Activated CD4-positive, alpha-beta T cell treated with anti-CD3 and anti-CD28 coated beads for 4 hours (primary cell): ENCODE results near the gene FAM222B.

Source experiments
- DNase-seq, 2 donors: peaks; one replicate each; pipeline ENCODE4 v3.0.0-alpha.2; 2020

The FAM222B gene

DNA sequence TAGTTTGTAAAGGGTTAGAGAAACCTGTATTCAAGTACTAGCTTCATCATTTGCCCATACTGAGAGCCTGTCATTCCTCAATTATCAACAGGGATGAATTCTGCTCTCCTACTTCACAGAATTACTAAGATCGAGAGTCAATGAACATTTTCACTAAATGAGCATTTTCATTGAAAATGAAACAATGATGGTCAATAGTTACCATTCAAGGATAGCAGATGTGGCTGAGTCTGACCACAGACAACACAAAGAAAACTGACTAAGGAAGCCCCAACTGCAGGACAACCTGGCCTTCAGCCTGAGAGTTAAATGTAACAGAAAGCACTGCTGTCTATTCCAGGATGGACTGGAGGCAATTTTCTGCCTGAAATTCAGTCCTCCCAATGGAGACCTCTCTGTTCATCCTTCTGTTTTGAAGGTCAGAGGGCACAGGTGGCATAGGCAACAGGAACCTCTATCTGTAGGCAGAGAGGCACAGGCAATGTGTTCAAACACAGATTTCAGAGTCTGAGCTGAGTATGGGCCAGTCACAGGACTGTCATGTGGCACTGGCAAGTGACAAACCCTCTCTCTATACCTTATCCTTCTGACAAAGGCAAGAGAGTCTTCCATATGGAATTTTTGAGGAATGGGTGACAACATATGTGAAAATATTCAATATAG lies 79.3 kb downstream of the FAM222B start:
- no peak for DNase-seq

DNA sequence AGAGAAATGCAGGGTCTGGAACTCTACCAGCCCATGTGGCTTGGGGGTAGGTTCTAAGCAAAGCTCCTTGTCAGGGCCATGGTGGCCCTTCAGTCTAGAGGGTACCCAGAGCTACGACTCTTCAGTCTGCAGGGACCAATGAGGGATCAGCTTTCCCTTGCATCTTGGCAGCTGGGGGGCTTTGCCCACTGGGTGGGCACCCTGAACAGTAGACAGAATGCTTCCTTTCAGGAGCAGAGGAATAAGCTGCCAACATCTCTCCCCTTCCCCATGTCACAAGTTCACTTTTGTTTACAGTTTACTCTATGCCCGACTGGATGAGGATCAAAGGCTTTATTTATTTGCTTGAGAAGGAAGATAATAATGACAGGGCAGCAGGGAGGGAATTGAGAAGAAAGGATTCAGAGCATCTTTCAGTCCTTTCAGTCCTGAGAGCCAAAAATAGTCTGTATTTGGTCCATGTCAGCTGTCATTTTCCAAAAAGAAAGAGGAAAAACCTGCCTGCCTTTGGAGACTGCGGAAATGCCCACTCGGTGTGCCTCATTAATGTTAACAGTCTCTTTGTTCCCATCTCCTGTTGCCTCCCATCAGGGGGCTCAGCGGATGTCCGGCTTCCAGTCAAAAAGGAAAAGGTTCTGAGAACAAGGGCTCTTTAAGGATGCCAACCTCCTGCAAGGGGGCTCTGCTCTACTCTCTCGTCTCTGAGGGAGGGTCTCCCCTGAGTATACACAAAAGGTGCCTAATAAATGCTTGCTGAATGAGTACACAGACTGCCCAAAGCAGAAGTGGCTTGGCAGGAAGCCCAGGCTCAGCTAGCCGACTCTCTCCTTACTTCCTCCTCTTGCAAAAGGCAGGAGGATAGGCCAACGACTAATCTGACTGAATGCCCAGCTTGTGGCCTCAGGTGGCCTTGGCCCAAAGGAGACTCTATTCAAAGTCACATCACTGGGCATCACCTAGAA lies 81.7 kb downstream of the FAM222B start:
- DNase-seq = no peak

DNA sequence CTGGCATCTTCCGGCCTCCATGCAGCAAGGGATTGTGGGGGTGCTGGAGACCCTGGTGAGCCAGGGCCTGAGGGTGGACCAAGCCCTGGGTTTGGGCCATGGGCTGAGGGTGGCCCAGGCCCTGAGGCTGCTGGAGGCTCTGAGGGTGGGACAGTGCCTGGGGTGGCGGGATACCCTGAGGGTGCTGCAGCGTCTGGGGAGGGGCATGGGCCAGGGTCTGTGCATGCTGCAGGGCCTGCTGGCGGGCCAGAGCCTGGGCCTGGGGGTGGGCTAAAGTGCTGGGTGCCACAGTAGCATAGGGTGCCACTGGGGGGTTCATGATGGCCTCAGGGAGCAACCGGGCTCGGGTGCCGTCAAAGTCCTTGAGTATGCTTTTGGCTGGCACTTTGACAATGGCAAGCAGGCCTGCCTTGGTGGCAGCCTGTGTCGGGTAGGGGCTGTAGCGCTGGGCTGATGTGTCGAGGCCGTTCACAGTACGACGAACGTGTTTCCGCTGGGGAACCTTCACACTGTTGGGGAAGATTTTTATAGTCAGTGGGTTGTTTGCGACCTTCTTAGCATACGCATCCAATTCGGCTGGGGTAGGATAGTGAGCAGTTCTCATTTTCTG lies 83.2 kb downstream of the FAM222B start:
- no peak for DNase-seq

DNA sequence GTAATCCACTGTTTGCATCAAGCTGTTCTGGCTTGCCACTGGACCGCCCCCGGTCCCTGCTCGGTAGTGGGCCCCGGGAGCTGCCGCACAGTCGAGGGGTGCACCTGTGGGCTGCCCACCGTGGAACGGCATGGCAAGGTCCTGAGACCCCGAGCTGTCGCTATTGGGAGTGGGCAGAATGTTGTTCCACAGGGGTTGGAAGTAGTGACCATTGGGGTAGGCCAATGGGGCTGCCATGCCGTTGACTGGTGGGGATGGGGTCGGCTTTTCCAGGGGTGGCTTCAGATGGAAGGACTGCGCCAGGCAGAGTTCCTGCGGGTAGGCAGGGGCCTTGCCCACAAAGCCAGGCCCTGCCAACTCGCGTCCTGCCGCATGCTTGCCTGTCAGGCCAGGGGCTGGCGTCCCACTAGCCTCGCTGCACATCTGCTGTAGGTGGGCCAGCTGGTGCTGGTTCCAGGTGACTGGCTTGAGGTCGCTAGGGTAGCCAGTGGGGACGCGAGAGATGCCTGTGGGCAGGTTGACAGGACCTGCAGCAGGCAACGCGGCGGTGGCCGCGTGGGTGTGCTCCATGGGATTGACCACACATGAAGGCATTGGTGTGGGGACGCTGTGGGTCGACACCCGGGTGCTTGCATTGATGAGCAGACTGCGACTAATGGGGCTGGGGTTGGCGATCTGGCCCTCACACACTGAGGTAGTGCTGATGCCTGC lies 84.0 kb downstream of the FAM222B start:
- no peak for DNase-seq

DNA sequence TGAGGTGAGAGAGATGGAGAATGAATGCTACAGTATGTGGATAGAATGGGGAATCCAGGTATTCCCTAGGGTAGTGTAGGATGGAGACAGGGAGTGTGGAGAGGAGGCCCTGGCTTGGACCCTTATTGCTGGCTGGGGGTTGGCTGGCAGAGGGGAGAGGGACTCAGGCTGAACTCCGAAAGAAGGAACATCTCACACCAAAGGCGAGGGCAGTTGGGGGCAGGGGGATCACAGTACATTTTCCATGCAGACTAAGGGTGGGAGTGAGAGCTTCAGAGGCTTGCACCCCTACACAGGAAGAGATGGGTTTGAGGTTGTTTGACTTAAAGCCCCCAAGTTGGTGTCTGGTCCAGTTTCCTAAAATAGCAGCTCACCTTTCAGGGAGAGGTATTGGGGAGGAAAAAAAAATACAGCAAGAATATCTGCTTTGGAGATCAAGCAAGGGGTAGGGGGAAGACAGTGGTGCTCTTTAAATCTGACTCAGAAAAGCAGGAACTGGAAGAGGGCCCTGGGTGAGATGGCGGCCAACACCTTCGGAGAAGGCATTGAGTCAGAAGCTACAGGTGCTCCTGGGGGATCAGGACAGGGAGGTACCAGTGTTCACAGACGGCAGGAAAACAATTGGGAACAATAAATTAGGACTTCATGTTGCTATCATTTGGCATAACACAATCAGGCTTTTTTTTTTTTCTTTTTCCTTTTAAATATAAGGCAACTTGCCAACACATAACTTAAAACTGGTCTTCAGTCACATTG lies 86.4 kb downstream of the FAM222B start:
- no peak for DNase-seq

DNA sequence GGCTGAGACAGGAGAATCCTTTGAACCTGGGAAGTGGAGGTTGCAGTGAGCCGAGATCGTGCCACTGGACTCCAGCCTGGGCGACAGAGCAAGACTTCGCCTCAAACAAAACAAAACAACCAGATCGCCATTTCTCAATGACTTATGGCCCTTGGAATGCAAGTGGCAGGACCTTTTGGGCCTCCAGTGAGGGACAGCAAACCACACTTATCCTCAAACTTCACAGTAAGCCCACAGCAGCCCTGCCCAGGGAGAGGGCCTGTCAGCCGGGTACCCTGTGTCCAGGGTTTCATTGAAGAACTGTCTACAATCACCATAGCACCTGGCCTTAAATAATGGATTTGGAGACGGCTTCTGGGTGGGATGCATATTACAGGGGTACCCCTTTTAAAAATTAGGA lies 87.1 kb downstream of the FAM222B start:
- no peak for DNase-seq

DNA sequence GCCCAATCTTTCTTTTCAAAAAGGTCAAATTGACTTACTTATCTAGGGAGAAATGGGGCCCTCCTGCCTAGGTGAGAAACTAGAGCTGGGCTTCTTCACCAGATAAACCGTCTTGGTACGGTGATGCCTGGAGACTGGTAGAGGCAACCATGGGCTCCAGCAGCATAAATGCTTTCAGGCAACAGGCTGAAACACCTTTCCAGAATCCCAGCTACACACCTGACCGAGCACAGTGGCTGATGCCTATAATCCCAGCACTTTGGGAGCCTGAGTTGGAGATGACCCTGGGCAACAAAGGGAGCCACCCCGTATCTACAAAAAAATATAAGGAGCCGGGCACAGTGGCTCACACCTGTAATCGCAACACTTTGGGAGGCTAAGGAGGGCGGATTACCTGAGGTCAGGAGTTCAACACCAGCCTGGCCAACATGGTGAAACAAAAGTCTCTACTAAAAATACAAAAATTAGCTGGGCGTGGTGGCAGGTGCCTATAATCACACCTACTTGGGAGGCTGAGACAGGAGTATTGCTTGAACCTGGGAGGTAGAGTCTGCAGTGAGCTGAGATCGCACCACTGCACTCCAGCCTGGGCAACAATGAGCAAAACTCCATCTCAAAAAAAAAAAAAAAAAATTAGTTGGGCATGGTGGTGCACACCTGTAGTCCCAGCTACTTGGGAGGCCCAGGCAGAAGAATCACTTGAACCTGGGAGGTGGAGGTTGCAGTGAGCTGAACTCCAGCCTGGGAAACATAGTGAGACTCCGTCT lies 90.8 kb downstream of the FAM222B start:
- no peak for DNase-seq

DNA sequence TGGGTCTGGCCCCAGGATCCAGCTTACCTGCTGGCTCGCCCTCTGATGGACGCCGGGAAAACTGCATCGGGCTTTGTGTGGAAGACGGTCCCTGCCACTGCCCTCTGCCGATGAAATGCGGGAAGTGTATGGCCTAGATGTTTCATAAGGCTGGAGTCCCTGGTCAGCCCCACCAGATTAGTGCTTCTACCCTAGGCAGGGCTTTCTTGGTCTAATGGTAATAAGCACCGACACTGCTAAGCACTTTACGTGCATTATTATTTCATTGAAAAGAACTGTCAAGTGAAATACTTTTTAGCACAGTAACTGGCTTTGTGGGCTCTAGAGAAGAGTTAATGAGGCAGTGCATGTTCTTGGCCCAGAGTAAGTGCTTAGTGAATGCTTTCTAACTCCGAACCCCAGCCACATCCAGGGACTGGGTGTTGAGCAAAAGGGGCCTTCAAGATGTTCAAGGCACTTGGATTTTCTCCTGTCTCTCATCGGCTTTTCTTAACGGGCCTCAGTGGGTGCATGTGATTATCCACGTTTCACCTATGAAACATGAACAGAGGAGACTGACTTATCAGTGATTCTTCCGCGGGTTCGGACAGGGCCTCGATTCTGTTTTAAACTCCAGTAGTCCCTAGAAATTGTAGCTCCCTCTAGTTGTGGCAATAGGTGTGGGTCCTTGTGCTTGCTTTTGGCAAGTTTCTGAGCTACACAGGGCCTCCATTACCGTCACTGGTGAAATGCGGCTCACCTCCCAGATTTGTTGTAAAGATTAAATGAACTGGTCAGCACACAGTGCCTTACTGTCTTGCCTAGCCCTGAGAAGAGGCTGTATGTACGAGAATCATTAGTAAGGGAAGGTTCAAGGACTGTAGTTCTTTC lies 92.2 kb downstream of the FAM222B start:
- peak; percentile 84 to 89 for DNase-seq

DNA sequence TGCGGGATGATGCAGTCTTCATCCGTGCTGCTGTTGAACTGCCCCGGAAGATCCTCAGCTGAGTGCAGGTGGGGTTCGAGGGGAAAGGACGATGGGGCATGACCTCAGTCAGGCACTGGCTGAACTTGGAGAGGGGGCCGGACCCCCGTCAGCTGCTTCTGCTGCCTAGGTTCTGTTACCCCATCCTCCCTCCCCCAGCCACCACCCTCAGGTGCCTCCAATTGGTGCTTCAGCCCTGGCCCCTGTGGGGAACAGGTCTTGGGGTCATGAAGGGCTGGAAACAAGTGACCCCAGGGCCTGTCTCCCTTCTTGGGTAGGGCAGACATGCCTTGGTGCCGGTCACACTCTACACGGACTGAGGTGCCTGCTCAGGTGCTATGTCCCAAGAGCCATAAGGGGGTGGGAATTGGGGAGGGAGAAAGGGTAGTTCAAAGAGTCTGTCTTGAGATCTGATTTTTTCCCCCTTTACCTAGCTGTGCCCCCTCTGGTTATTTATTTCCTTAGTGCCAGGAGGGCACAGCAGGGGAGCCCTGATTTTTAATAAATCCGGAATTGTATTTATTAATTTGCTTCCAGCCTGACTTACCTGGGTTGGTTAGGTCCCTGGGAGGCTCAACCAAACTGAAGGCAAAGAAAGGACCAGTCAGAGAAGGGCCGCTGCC lies 92.9 kb downstream of the FAM222B start:
- no peak for DNase-seq

DNA sequence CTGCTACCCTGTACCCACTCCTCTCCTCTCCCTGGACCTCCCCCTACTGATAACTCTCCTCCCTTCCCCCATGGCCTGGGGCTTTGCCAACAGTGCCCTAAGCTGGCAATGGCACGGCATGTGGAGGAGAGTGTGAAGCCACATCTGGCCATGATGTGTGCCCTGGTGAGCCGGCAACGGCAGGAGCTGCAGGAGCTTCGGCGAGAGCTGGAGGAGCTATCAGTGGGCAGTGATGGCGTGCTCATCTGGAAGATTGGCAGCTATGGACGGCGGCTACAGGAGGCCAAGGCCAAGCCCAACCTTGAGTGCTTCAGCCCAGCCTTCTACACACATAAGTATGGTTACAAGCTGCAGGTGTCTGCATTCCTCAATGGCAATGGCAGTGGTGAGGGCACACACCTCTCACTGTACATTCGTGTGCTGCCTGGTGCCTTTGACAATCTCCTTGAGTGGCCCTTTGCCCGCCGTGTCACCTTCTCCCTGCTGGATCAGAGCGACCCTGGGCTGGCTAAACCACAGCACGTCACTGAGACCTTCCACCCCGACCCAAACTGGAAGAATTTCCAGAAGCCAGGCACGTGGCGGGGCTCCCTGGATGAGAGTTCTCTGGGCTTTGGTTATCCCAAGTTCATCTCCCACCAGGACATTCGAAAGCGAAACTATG lies 93.6 kb downstream of the FAM222B start:
- no peak for DNase-seq

DNA sequence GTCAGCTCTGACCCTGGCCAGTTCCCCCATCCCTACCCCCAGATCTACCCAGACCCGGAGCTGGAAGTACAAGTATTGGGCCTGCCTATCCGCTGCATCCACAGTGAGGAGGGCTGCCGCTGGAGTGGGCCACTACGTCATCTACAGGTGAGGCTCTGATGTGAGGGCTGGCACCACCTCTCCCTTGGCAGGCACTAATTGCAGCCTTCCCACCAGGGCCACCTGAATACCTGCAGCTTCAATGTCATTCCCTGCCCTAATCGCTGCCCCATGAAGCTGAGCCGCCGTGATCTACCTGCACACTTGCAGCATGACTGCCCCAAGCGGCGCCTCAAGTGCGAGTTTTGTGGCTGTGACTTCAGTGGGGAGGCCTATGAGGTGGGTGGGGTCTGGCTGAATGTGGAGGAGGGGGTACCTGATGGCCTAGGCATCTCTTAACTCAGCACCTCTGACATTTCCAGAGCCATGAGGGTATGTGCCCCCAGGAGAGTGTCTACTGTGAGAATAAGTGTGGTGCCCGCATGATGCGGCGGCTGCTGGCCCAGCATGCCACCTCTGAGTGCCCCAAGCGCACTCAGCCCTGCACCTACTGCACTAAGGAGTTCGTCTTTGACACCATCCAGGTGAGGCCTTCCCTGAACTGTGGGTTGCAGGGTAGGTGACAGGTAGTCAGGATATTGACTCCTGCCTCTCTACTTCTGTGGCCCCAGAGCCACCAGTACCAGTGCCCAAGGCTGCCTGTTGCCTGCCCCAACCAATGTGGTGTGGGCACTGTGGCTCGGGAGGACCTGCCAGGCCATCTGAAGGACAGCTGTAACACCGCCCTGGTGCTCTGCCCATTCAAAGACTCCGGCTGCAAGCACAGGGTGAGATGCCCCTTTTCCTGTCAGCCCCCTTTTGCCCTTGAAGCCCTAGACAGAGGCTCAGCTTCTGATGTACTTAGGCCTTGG lies 94.5 kb downstream of the FAM222B start:
- DNase-seq = no peak

DNA sequence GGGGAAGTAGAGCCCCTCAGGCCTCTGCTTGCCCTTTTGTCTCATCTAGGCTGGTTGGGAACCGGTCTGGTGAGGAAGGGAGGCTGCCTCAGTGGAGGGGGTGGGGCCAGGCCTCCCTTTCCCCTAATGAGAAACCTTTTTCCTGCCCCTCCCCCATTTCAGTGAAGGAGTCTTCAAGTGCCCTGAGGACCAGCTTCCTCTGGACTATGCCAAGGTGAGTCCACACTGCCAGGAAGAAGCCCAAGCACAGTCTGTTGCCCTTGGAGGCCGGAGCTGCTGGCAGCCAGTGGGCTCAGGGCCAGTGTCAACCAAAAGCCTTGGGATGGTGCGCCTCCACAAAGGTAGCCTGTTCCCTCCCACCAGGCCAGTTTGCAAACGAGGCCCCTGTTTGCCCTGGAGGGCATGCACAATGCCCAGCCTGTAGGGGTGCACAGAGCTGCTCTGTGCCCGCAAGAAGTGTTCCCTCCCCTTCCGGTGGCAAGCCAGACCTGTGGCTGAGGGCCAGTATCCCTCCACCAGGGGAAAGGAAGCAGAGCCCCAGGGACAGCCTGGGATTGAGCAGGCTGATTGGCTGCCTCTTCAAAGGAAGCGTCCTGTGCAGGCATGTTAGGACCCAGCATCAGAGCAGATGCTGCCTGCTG lies 95.4 kb downstream of the FAM222B start:
- no peak for DNase-seq

DNA sequence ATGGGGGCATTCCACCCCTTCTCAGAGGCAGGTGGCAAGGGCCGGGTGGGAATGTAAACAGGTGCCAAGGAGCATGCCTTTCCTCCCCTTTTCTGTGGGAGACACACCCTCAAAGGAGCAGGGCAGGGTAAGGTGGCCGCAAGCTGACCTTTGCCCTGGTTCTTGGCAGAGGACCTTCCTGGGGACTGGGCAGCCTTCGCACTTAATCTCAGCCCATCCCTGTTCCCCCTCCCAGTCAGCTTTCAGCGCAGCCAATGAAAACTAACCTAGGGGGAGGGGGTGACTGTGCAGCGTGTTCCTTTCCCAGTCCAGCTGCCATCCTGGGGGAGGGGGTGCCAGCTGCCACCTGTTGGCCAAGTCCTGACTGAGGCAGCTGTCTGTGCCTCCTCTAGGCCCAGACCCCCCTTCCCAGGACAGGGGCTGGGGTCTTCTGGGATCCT lies 96.0 kb downstream of the FAM222B start:
- no peak for DNase-seq

DNA sequence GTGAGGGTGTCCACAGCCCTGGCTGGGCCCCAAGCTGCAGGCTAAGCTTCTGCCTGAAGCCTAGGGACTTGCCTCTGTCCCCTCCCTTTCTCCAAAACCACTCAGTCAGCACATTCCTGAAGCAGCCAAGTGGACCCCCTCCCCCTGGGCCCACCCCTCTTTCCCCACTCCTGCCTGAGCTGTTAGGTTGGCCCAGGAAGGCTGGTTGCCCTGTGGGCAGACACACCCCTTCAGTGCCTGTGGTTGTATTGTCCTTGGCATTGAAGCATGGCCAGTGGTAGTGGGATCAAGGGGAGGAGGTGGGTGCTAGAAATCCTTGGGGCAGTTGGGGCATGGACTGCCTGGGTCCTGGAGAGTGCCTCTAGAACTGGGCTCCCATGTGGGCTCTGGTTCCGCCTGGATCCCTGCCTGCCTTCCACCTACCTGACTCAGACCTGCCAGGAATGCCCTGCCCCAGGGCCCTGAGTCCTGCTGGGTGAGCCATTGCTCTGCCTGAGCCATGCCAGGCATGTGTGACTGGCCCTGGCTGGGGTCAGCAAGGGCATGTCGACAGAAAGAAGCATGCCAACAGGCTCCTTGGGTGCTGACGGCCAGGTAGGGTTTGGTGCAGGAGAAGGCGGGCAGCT lies 96.7 kb downstream of the FAM222B start:
- DNase-seq = no peak

DNA sequence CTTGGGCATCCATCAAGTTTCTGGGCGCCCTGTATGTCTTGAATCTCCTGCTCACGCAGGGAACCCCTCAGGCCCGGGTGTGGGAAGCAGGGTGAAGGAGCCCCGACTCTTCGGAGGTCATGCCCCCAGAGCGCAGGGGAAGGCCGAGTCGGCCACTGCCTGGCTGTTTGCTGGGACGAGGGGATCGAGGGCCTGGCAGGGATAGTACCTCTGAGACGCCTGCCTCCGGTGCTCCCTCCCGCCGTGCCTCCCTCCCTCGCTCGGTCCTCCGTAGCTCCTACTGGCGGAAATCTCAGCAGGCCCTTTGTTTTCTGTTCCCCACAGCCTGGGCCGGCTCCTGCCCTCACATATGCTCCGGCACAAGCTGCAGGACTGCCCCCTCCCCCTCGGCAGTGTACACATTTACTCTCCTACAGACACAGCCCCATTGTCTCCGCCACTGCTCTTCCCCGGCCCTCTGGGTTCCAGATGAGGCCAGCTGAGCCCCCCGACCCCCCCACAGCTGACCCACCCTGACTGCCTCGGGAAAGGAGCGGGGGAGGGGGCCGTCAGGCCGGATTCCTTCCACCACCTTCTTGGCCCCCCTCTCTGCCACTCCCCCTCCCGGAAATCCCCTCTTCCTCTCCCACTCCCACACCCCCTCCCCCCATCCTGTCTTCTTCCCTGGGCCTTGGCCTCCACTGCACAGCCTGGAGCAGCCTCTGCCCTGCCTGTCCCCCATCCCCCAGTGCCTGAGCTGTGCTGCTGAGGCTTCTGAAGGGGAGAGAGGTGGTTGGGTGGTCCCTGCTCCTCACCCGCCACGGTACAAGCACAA lies 97.4 kb downstream of the FAM222B start:
- DNase-seq = peak in 1 of 2 donors; percentile 32
